Measurements from ENCODE around the gene ACTMAP.

Gene ACTMAP

DNA sequence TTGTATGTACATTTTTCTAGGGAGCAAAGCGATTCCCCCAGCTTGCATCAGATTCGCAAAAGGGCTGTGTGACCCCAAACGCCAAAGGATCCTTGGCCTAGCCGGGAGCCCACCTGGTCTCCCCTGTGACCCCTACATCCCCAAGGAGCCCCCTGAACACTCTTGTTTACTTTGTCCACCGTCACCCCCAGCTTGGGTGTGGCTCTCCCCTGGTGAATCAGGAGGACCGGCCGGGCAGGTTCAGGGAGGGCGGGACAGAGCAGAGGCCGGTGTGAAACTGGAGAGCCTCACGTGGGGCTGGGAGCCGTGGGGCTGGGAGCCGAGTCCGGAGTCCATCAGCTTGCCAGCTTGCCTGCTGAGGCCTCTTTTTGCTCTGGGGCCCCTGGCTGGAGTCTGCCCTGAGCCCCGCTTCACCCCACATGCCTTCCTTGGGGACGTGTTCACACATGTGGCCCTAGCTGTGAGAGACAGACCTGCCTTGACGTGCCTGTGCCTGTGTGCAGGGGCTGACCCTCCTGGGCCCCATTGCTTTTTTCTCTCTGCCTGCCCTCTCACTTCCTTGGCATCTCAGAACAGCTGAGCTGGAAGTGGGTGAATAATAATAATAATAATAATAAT, 31.4 kb downstream of the ACTMAP start:
- peak; percentile 60 for DNase-seq (ENCODE audit: low read depth)

DNA sequence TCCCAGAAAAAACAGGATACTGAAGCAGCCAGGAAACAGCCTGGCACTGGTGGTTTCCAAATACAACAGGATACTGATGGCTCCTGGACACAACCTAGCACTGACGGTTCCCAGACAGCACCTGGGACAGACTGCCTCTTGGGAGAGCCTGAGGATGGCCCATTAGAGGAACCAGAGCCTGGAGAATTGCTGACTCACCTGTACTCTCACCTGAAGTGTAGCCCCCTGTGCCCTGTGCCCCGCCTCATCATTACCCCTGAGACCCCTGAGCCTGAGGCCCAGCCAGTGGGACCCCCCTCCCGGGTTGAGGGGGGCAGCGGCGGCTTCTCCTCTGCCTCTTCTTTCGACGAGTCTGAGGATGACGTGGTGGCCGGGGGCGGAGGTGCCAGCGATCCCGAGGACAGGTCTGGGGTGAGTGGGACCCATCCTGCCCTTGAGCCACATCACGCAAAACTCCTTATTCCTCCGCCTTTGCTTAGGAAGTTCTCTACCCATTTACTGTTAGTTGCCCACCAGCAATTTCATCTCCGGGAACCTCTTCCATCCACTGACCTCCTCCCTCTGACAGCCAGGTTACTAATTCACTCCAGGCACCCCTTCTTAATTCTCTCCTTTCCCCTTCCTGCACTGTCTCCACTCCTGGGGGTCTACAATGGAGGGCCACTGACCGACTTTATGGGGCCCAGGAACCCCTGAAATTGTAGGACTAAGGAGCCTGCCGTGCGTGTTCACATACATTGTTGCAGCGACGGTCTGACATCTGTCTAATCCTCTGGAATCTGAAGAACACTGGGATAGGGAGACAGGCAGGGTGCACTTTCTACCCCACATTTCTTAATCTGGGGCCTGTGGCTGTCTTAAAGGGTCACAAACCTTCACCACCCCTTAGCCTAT, 32.1 kb downstream of the ACTMAP start:
- DNase-seq (ENCODE audit: low read depth) = peak; percentile 31

DNA sequence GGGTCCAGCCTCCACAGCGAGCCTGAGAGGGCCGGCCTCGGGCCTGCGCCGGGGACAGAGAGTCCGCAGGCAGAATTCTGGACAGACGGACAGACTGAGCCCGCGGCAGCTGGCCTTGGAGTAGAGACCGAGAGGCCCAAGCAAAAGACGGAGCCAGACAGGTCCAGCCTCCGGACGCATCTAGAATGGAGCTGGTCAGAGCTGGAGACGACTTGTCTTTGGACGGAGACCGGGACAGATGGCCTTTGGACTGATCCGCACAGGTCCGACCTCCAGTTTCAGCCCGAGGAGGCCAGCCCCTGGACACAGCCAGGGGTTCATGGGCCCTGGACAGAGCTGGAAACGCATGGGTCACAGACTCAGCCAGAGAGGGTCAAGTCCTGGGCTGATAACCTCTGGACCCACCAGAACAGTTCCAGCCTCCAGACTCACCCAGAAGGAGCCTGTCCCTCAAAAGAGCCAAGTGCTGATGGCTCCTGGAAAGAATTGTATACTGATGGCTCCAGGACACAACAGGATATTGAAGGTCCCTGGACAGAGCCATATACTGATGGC, 32.9 kb downstream of the ACTMAP start:
- peak; percentile 64 for DNase-seq (ENCODE audit: low read depth)

DNA sequence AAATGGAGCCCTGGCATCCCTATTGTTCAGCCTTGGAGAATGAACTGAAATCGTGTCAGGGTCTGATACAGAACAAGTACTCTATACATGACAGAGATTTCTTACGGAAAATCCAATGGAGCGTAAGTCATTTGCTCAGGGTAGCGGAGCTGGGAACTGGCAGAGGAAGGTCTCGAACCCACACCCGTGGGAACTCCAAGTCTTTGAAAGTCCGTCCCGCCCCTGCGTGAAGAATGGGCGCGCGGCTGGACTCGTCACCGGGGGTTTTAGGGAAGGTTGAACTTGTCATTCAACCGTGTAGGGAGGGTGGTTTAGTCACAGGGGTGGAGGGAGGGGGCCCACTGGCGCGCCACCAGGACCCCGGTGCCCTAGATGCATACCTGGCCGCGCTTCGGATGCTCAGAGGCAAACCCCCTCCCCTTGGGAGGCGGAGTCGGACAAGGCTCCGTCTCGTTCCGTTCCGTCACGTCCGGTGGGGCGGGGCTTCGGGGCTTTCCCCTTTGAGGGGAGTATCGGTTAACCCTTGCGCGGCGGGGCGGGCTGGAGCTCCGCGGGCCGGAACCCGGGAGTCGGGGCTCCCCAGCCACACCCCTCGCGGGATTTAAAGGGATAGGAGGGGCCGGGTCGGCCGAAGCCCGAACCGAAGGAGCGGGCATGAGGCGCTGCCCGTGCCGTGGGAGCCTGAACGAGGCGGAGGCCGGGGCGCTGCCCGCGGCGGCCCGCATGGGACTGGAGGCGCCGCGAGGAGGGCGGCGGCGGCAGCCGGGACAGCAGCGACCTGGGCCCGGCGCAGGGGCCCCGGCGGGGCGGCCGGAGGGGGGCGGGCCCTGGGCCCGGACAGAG, 33.6 kb downstream of the ACTMAP start, which contains the start of the genes COQ8B and ITPKC:
Gene COQ8B, minus strand, starts transcription at position 405 of the 843 bp plus-strand sequence. CDS start 2,254 bp downstream, outside the sequence.
Gene ITPKC, plus strand, starts transcription at position 631 of the 843 bp plus-strand sequence. Its CDS starts 24 bp downstream, at position 655.
- DNase-seq (ENCODE audit: low read depth) = peak; percentile 97

DNA sequence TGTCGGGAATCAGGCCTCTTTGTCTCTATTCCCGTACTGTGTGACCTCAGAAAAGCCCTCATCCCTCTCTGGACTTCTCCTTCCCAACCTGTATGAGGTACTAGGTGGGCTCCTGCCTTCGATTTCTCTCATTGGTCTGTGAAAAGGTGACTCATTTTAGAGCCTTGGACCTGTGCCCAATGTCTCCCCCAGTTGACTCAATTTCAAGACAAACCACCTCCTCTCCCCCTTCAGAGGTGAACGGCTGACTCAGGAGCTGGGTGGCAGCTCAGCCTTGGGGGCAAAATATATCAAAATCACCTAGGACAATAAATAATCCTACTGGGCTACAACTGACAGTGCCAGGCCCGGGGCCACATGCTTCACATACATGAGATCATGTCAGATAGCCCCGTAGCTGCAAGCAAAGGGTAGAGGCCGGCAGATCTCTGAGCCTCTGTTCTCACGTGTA, 34.2 kb downstream of the ACTMAP start:
- peak; percentile 91 for DNase-seq (ENCODE audit: low read depth)

DNA sequence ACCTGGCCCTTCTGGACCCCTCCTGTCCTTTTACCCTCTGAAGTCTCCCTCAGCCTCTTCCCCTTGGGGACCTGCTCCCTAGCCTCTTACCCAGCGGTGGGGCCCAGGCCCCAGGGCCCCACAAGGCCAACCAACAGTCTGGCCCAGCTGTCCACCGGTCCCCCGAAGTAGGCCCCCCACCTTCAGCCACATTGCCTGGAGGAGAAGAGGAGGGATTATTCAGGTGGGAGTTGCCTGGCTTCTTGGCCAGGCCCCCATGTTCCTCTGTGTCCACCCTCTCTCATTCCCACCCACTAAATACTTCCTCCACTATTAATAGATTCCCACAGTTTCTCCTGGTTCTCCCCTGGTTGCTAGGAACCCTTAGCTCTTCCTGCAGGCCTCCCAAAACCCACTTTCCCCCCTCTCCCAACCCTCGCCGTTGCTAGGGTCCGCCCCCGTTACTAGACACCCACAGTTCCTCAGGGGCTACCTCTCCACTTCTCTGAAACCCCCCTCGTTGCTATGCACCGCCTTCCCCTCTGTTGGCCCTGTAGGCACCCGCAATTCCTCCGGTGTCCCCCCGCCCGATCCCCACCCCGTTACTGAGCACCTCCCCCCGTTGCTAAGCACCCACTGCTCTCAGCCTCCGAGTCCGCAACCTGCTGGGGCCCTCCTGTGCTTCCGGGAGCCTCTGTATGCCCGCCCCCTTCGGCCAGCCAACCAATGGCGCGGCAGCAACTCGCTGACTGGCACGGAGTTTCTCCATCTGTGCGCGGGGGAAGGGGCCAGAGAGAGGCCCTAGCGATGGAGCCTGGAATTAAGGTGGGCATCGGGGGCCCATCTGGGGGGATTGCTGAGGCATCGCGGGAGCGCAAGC, 35.6 kb downstream of the ACTMAP start:
- DNase-seq (ENCODE audit: low read depth) = peak; percentile 93

DNA sequence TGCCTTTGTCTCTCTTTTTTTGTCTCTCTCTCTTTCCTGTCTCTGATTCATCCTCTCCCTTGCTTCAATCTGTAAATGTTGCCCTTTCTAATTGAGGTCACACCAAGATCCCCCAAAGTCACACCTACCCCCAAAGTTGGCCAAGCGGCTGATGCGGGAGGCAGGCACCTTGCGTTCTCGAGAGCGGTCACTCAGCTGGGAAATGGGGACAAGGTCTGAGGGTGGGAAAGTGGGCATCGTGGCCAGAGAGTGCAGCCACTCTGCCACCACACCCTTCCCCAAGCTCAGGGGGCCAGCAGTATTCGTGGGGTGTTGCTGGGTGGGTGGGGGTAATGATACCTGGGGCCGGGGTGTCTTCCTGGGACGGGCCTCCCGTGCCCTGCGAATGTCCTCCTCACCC, 36.3 kb downstream of the ACTMAP start:
- DNase-seq (ENCODE audit: low read depth) = no peak

DNA sequence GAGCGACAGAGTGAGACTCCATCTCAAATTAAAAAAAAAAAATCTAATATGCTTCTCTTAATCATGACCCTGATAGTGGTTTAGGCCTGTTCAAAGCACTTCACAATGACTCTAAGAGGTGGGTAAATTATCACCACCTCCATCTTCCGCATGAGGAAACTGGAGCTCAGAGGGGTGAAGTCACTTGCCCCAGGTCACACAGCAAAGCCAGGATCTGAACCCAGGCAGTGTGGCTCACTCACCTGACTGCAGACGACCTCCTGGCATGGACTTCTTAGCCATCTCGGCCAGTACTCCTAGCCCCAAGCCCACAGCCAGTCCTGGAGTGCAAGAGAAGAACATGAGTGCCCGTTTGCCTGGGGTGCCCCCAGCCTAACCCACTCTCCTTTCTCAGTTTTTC, 40.5 kb downstream of the ACTMAP start:
- no peak for DNase-seq (ENCODE audit: low read depth)

DNA sequence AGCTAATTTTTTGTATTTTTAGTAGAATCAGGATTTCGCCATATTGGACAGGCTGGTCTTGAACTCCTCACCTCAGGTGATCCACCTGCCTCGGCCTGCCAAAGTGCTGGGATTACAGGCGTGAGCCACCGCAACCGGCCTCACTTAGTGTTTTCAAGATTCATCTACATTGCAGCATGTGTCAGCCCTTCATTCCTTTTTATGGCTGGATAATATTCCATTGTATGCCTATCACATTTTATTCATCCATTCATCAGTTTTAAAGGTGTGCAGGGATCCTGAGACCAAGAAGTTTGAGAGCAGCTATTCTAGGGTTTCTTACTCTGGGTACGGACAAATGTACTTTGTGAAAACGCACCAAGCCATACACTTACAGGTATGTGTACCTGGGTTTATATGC, 42.7 kb downstream of the ACTMAP start:
- DNase-seq (ENCODE audit: low read depth) = no peak

DNA sequence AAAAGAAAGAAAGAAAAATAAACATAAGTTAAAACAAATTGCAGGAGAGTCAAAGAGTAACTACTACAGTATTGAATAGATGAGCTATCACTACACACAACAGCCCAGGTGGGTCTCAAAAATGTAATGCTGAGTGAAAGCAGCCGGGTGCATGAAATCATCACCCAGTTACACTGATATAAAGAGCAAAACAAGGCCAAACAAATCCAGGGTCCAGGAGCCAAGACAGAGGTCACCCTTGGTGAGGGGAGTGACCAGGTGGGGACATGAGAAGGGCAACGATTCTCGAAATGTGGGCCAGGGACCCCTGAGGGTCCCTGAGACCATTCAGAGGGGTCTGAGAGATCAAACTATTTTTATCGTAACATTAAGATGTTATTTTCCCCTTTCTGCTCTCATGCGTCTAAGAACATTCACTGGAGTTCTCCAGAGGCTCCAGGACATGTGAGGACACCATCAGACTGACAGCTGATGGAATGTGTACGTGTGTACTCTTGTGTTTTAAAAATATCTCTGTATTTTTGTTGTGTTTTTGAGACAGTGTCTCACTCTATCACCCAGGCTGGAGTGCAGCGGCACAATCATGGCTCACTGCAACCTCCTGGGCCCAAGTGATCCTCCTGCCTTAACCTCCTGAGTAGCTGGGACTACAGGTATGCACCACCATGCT, 44.2 kb downstream of the ACTMAP start:
- DNase-seq (ENCODE audit: low read depth) = no peak

DNA sequence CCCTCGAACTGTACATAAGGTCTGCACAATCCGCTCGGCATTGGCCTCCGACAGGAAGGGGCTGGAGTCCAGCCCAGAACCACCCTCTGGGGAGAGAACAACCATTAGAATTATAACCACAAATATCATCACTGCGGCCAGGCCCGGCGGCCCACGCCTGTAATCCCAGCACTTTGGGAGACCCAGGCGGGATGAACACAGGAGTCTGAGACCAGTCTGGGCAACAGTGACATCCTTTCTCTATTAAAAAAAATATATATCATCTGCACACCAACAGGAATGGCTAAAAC, 45.0 kb downstream of the ACTMAP start:
- no peak for DNase-seq (ENCODE audit: low read depth)

DNA sequence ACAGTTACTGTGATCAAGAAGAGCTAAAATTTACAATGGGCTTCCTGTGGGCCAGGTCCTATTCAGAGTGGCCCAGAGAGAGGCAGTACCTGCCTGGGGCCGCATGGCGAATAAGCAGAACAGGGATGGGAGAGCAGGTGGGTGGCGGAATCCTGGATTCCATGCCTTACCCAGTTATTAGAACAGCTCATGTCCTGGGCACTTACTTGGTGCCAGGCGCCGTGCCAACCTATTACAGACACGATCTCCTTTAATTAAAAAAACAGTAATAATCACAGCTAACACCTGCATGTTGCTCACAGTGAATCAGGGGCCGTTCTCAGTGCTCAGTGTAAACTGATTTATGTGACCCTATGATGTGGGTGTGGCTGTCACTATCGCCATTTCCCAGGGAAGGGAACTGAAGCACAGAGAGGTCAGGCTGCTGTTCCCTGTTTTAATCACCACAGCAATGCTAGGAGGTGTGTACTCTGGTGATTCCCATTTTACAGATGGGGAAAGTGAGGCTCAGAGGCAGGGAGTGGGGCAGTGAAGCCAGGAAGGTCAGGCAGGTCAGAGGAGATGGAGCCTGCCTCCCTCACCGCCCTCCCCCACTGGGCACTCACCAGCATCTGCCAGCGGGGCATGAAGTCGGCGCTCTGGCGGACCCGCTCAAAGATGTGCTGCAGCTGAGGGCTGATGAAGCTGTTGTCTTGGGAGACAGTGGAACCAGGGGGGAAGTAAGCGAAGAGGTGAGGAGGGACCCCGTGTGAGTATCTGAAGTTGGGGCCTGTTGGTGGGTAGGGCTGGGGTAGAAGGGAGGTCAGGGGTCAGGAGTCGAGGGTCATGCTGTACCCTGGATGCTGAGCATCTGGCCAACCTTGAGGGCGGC, 45.6 kb downstream of the ACTMAP start:
- no peak for DNase-seq (ENCODE audit: low read depth)

DNA sequence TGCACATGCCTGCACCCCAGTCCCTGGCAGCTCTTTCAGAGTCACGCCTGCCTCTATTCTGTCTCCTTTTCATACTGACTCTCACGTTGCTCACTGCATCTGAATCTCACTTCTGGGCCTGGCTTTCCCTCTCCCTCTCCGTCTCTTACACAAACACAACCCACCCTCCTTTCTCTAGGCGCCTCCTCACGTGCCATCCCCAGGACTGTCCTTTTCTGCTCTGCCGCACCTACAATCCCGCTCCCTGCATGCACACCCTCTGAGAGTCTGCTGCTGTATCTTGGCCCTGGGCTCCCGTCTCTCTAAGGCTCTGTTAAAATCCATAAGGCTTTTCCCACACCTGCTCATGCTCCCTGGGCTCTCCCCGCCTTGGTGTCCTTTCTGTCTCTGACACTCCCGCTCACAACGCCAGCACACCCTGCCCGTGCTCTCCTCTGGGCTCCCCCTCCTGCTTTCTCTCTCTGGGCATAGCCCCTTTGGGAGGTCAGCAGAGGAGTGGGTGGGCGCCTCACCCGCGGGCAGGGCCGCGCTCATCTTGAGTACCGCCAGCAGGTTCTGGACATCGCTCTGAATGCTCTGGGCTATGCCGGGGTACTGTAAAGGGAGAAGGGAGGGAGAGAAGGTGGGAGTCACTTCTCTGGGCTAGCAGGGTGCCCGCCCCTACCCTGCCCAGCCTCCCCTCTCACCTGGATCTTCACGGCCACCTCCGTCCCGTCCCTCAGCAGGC, 47.1 kb downstream of the ACTMAP start:
- DNase-seq (ENCODE audit: low read depth) = no peak

DNA sequence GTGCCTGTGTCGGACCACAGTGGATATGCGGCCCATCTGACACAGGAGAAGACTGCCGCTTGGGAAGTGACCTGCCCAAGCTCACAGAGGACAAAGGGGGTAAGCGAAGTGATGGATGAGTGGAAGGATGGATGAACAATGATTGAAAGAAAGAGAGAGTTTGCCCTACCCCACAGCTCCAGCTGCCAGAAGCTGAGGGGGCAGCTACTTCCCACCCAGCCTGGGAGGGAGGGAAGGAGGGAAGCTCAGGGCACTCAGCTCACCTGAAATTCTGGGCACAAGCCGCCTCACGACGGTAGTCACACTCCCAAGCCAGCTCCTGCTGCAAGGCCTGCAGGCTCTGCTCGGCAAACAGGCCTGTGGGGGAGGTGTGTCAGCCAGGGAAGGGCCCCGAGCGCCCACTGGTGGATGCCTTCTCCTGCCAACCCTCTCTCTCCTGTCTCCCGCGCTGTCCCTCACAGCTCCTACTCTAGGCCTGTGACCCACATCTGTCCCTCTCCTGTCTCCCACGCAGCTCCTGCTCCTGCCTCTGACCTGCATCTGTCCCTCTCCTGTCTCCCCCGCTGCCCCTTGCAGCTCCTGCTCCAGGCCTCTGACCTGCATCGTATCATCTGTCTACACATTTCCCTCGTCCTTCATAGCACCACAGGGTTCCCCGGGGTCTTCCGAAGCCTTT, 47.8 kb downstream of the ACTMAP start:
- DNase-seq (ENCODE audit: low read depth) = no peak

DNA sequence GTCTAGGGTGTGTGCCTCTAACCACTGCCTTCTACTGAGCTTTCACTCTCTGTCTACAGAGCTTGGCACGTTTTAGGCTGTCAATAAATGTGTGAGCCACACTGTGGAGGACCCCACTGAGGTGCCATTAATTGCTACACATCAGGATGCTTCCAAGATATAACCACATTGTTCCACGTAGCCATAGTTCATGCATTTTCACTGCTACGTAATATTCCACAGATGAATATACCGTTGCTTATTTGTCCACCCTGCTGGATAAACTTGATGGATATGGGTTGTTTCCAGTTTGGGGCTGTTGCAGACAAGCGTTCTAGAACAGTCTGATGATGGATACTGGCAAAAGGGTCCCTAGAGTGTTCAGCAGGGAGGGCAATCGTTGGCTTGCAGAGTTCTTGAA, 48.5 kb downstream of the ACTMAP start:
- no peak for DNase-seq (ENCODE audit: low read depth)

DNA sequence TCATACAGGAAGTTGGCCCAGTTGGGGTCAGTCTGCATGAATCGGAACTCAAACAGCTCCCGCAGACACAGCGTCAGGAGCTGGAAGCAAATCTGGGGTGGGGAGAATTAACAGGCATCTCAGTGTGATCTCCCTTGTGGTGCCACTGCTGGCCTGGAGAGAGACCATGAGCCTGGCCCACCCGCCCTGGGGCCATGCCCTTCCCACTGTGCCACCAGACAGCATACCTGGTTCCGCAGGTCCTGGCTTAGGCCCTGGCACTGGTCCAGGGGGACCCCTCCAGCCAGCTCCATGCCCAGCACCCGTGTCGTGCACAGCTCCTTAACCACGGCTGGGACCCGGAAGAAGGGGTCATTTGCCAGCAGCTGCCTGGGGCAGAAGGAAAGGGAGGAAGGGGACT, 50.2 kb downstream of the ACTMAP start:
- no peak for DNase-seq (ENCODE audit: low read depth)

DNA sequence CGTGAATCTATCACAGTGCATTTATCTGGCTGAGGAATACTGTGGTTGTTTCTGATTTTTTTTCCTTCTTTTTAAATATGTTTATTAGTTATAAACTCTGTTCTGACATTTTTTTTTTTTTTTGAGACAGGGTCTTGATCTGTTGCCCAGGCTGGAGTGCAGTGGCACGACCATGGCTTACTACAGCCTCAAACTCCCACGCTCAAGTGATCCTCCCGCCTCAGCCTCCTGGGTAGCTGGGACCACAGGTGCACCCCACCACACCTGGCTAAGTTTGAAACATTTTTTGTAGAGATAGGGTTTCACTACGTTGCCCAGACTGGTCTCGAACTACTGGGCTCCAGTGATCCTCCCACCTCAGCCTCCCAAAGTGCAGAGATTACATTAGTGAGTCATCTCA, 53.3 kb downstream of the ACTMAP start:
- no peak for DNase-seq (ENCODE audit: low read depth)

DNA sequence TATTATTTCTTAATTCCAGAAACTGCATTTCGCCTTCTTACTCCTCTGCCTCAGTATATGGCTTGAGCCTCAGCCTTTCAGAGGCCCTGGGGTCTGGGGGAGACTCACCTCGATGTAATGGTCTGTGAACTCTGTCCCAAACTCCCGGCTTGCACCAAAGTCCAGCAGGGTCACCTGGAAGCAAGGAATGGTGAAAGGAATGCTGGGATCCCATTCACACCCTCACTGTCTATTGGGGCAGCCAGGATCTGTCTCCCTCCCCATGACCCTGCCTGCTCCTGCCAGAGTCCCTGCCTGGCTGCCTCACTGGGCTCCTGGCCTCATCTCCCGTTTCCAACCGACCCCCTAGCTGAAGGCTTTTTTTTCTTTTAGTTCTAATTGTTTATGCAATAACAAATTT, 54.4 kb downstream of the ACTMAP start:
- no peak for DNase-seq (ENCODE audit: low read depth)
